Measurements from ENCODE around the gene SLC38A6.

GRCh38 chr14:61065656-61066055 is 84.6 kb downstream of the SLC38A6 start:
- no peak for TF ChIP-seq CTCF (IDR thresholded peaks at IDR 0.05 in 2 of 3, conservative IDR thresholded peaks at IDR 0.05 in 1 of 3; ENCODE audit: control insufficient read depth in 2 of 3, extremely low read depth in 1 of 3, insufficient read depth in 1 of 3, low read depth in 3 of 3, low read length in 3 of 3)
- TF ChIP-seq MYC (IDR thresholded peaks at IDR 0.05; ENCODE audit: insufficient read depth, insufficient read length, insufficient replicate concordance, low read length, severe bottlenecking), result no peak
- TF ChIP-seq ZSCAN29 (IDR thresholded peaks at IDR 0.05), result no peak
- no peak for TF ChIP-seq CEBPZ (IDR thresholded peaks at IDR 0.05; ENCODE audit: low read depth, low read length)
- no peak for TF ChIP-seq EGR1 (IDR thresholded peaks at IDR 0.05; ENCODE audit: borderline replicate concordance in 1 of 2, low read depth in 2 of 2, low read length in 2 of 2)
- no peak for TF ChIP-seq USF1 (IDR thresholded peaks at IDR 0.05; ENCODE audit: borderline replicate concordance, extremely low read length, insufficient read depth, low read depth, low read length)
- TF ChIP-seq BCL11A (IDR thresholded peaks at IDR 0.05; ENCODE audit: low read depth, low read length), result no peak
- TF ChIP-seq CBX3 (IDR thresholded peaks at IDR 0.05; ENCODE audit: borderline replicate concordance, low read depth), result no peak
